GM12878 (cell line): ENCODE measurements around the gene ARFRP1. TPM values are rescaled to one million over a fixed set of nuclear protein-coding genes. Genes with fewer than 3 reads are reported as not detected.

Experiments
- ATAC-seq: fragments of 200-7000 bp; cut with Tn5 transposase; 3 replicates; pipeline ENCODE4 v1.9.1; 2020; ENCODE audit warnings: mild to moderate bottlenecking, moderate library complexity
- BruUV-seq: library from RNA; stranded (reverse); fragments of 400-500 nt; replicated peaks from 2 replicates; lab custom pipeline; 2021; lab: Mats Ljungman, UMichigan
- CTCF ChIA-PET: fragments of 300-600 bp; sonication (Branson Sonifier 250); formaldehyde crosslinking; extraction: SDS; loops from one replicate; lab custom pipeline; 2021; ENCODE audit warnings: inconsistent platforms; lab: Yijun Ruan, JAX
- POLR2A ChIA-PET: fragments of 350-600 bp; formaldehyde crosslinking; extraction: SDS; loops from one replicate; lab custom pipeline; 2021; ENCODE audit warnings: inconsistent platforms; lab: Charles Lee
- RAD21 ChIA-PET: fragments of 300-600 bp; sonication (Branson Sonifier 250); formaldehyde crosslinking; loops from one replicate; lab custom pipeline; 2023; ENCODE audit warnings: antibody characterized with exemption; ENCODE audit not compliant: unreplicated experiment; lab: Charles Lee
- SMC1A ChIA-PET: fragments of 300-600 bp; sonication (Branson Sonifier 250); formaldehyde crosslinking; loops from one replicate; lab custom pipeline; 2023; ENCODE audit not compliant: unreplicated experiment, uncharacterized antibody; lab: Charles Lee
- DNase-seq: peaks from one replicate; pipeline ENCODE4 v3.0.0-alpha.2; 2011; ENCODE audit warnings: low read depth, low spot score
- FAIRE-seq: peaks from 3 replicates; lab custom pipeline; 2011; peaks lifted over from hg19 to GRCh38; lab: Jason Lieb, UNC
- H2AFZ ChIP-seq: 2 replicates; pipeline ENCODE4 v1.6.0; 2011; ENCODE audit warnings: low read depth, low read length, control low read depth; ENCODE audit not compliant: control insufficient read depth
- H3K27ac ChIP-seq: 2 replicates; pipeline ENCODE4 v1.5.1; 2011; ENCODE audit warnings: control low read depth; ENCODE audit not compliant: control insufficient read depth, insufficient read depth
- H3K27me3 ChIP-seq, 2 experiments: replicated peaks in 1 of 2; 2 replicates each; pipeline versions ENCODE4 v1.6.0 to v1.6.1; 2011; ENCODE audit warnings: low read length in 1 of 2; ENCODE audit not compliant: control insufficient read depth in 2 of 2, insufficient read depth in 2 of 2
- H3K36me3 ChIP-seq, 2 experiments: 2 replicates each; pipeline ENCODE4 v1.5.1; 2011; ENCODE audit warnings: low read length in 1 of 2; ENCODE audit not compliant: control insufficient read depth in 2 of 2, insufficient read depth in 2 of 2
- H3K4me1 ChIP-seq: 2 replicates; pipeline ENCODE4 v1.6.1; 2011; ENCODE audit warnings: mild to moderate bottlenecking, low read length, moderate library complexity, mixed read lengths; ENCODE audit not compliant: control insufficient read depth, insufficient read depth
- H3K4me2 ChIP-seq: 2 replicates; pipeline ENCODE4 v1.6.0; 2011; ENCODE audit warnings: control low read depth; ENCODE audit not compliant: control insufficient read depth, insufficient read depth
- H3K4me3 ChIP-seq: fragments of 200-600 bp; sonication (generic); 2 replicates; pipeline ENCODE4 v1.5.1; 2016
- H3K79me2 ChIP-seq: 2 replicates; pipeline ENCODE4 v1.6.0; 2011; ENCODE audit warnings: low read length; ENCODE audit not compliant: control insufficient read depth, insufficient read depth
- H3K9ac ChIP-seq: 2 replicates; pipeline ENCODE4 v1.8.0; 2011; ENCODE audit warnings: low read length, control low read depth, mixed read lengths; ENCODE audit not compliant: control insufficient read depth, insufficient read depth
- H3K9me3 ChIP-seq: replicated peaks from 3 replicates; pipeline ENCODE4 v1.5.1; 2011; ENCODE audit warnings: mild to moderate bottlenecking, low read length; ENCODE audit not compliant: control insufficient read depth, insufficient read depth
- H4K20me1 ChIP-seq: 2 replicates; pipeline ENCODE4 v1.6.0; 2011; ENCODE audit not compliant: control insufficient read depth, insufficient read depth
- CREB1 ChIP-seq: IDR thresholded peaks from 2 replicates; pipeline ENCODE4 v1.6.1; 2012; ENCODE audit warnings: low read depth, mild to moderate bottlenecking, inconsistent platforms
- SIN3A ChIP-seq: IDR thresholded peaks from 2 replicates; pipeline ENCODE4 v1.6.1; 2012; ENCODE audit warnings: low read depth, low read length, improper control_type of control experiment
- SMARCA5 ChIP-seq: fragments of 450-650 bp; IDR thresholded peaks from 2 replicates; pipeline ENCODE4 v1.6.1; 2017; ENCODE audit warnings: mild to moderate bottlenecking
- ZZZ3 ChIP-seq: IDR thresholded peaks from 2 replicates; pipeline ENCODE4 v1.6.1; 2011; ENCODE audit warnings: low read depth; ENCODE audit not compliant: control insufficient read depth, insufficient read length
- WGBS: methylation state at CpG from one replicate; pipeline ENCODE4 v1.1.6; 2016; ENCODE audit warnings: low lambda C conversion rate; ENCODE audit not compliant: insufficient replicate concordance, insufficient coverage; ENCODE audit errors: missing lambda C conversion rate; 5-methylcytosine and 5-hydroxymethylcytosine counted together
- in situ Hi-C: fragments of 300-500 bp; cut with MboI; formaldehyde crosslinking; loops from 9 replicates; pipeline ENCODE4 v1.14.3; 2018; ENCODE audit warnings: mixed read lengths
- intact Hi-C: fragments of 100-400 bp; cut with micrococcal nuclease; formaldehyde crosslinking; loops from one replicate; pipeline ENCODE4 v1.14.2; 2022; ENCODE audit not compliant: unreplicated experiment
- polyA plus RNA-seq, 11 experiments: library from polyadenylated mRNA; depleted of rRNA in 4 of 11; unstranded in 6 of 11; stranded (reverse) in 5 of 11; fragments of >200 nt; fragmentation: Nextera tagmentation in 4 of 11; fragmentation: Illumina TruSeq in 1 of 11; extraction: Ambion mirVana in 4 of 11; extraction: Trizol in 1 of 11; gene quantifications; 1 replicate in 1 of 11; 2 replicates in 10 of 11; pipeline versions ENCODE4 v1.2.1 to v1.2.3, GENCODE V29; 2011 to 2016; ENCODE audit warnings: inconsistent platforms in 2 of 11, missing spikeins in 2 of 11, low read depth in 1 of 11
- total RNA-seq, 4 experiments: library from RNA; depleted of rRNA in 3 of 4; stranded (reverse); fragments of >200 nt in 3 of 4; fragmentation: Illumina TruSeq in 1 of 4; extraction: Trizol in 1 of 4; gene quantifications; 2 replicates each; pipeline versions ENCODE4 v1.2.1 to v1.2.3, GENCODE V29; 2013 to 2021

ARFRP1 gene
- total and polyA plus RNA-seq, 10 of the 15 experiments (the other 5 are each of a cell fraction or from before 2014, with no cell fraction given): 0.37 to 71.7 (median 34.6) TPM

GRCh38 chr20:63653041-63653973, 54.5 kb downstream of the ARFRP1 start, which contains the start of gene STMN3 (continued):
- TF ChIP-seq ZZZ3: no peak
- TF ChIP-seq CREB1: no peak
- TF ChIP-seq SIN3A: peak; percentile 78

- H3K9me3 ChIP-seq: no peaks in the 10 kb centered on the region
- H2AFZ ChIP-seq: no peak overlapping the region
- H3K4me3 ChIP-seq: no peak overlapping the region
- FAIRE-seq (no peak), ATAC-seq (no peak), DNase-seq (no peak)
- ChIA-PET POLR2A (no interaction called here), SMC1A (no interaction called here), CTCF (no interaction called here), RAD21 (no interaction called here)
- no peaks in the 10 kb centered on the region for H4K20me1 ChIP-seq
- H3K79me2 ChIP-seq: no peaks in the 10 kb centered on the region
- 13% methylated on average over 43 of the region's 91 CpGs for WGBS
- H3K4me1 ChIP-seq: no peaks in the 10 kb centered on the region
- H3K4me2 ChIP-seq: peak overlapping the region; percentile 42; the same call in 1 of the 2 replicates
- TF ChIP-seq SMARCA5: no peak
- TF ChIP-seq, all 136 proteins: peak for 0
- no peaks in the 10 kb centered on the region for H3K36me3 ChIP-seq
- in situ Hi-C loops: no loop called here
- no TSS peak for BruUV-seq
- peaks cover 4 to 7% of the 10 kb centered on the region in 2 experiments; a peak in 3 of 4 replicates for H3K27me3 ChIP-seq
- H3K9ac ChIP-seq: no peak overlapping the region
- intact Hi-C loops: no loop called here
- no peak overlapping the region for H3K27ac ChIP-seq
These were observed 55.4 kb downstream of the ARFRP1 start for GRCh38 chr20:63652192-63652980.
